IMR-90 (cell line): ENCODE data around the gene AQP12A. TPM values are rescaled to one million over a fixed set of nuclear protein-coding genes. Genes with fewer than 3 reads are reported as not detected.

Experiments
- ATAC-seq: fragments of 200-7000 bp; cut with Tn5 transposase; 2 replicates; pipeline ENCODE4 v1.9.1; 2020; ENCODE audit warnings: low read depth, mild to moderate bottlenecking, moderate library complexity
- BruUV-seq: library from RNA; stranded (reverse); fragments of 400-500 nt; replicated peaks from 2 replicates; lab custom pipeline; 2021; lab: Mats Ljungman, UMichigan
- CTCF ChIA-PET: fragments of 300-600 bp; formaldehyde crosslinking; extraction: SDS; loops from one replicate; lab custom pipeline; 2021; ENCODE audit warnings: antibody characterized with exemption; lab: Yijun Ruan, JAX
- POLR2A ChIA-PET: fragments of 300-600 bp; sonication (Branson Sonifier 250); formaldehyde crosslinking; loops from one replicate; lab custom pipeline; 2022; ENCODE audit warnings: antibody characterized with exemption; ENCODE audit not compliant: unreplicated experiment; lab: Charles Lee
- DNase-seq: peaks from one replicate; pipeline ENCODE4 v3.0.0; 2013
- H2AFZ ChIP-seq: replicated peaks from 2 replicates; pipeline ENCODE3; 2013; ENCODE audit warnings: low read length, mild to moderate bottlenecking; ENCODE audit not compliant: poor library complexity
- H2AK5ac ChIP-seq: 2 replicates; pipeline ENCODE4 v1.6.1; 2013; ENCODE audit warnings: low read depth, low read length, inconsistent platforms
- H2AK9ac ChIP-seq: replicated peaks from 2 replicates; pipeline ENCODE3; 2013; ENCODE audit warnings: mild to moderate bottlenecking, low read depth, low read length, moderate library complexity; ENCODE audit not compliant: poor library complexity
- H2BK120ac ChIP-seq: 2 replicates; pipeline ENCODE4 v1.6.1; 2013; ENCODE audit warnings: low read depth, low read length, inconsistent platforms
- H2BK15ac ChIP-seq: 3 replicates; pipeline ENCODE4 v1.6.1; 2013; ENCODE audit warnings: low read depth, low read length, inconsistent platforms
- H2BK20ac ChIP-seq: 2 replicates; pipeline ENCODE4 v1.6.1; 2013; ENCODE audit warnings: low read depth, mild to moderate bottlenecking, inconsistent platforms, low read length, moderate library complexity
- H2BK5ac ChIP-seq: 2 replicates; pipeline ENCODE4 v1.6.1; 2013; ENCODE audit warnings: mild to moderate bottlenecking, low read depth, low read length, inconsistent platforms; ENCODE audit not compliant: poor library complexity, severe bottlenecking
- H3K14ac ChIP-seq: replicated peaks from 2 replicates; pipeline ENCODE4 v1.6.1; 2013; ENCODE audit warnings: low read depth, low read length, inconsistent platforms
- H3K18ac ChIP-seq: 2 replicates; pipeline ENCODE4 v1.6.1; 2013; ENCODE audit warnings: low read depth, low read length, control low read depth
- H3K23ac ChIP-seq: 2 replicates; pipeline ENCODE4 v1.6.1; 2013; ENCODE audit warnings: low read depth, low read length, inconsistent platforms
- H3K27ac ChIP-seq: 2 replicates; pipeline ENCODE4 v1.5.1; 2013; ENCODE audit warnings: mild to moderate bottlenecking, control low read depth, low read length; ENCODE audit not compliant: insufficient read depth
- H3K27me3 ChIP-seq: 2 replicates; pipeline ENCODE4 v1.6.1; 2013; ENCODE audit warnings: low read length; ENCODE audit not compliant: control insufficient read depth, insufficient read depth
- H3K36me3 ChIP-seq: 2 replicates; pipeline ENCODE4 v1.6.1; 2013; ENCODE audit warnings: low read length, mixed read lengths; ENCODE audit not compliant: control insufficient read depth, insufficient read depth
- H3K4ac ChIP-seq: 2 replicates; pipeline ENCODE4 v1.6.1; 2013; ENCODE audit warnings: low read depth, low read length, inconsistent platforms
- H3K4me1 ChIP-seq: 2 replicates; pipeline ENCODE4 v1.6.1; 2013; ENCODE audit warnings: low read length, mixed read lengths; ENCODE audit not compliant: control insufficient read depth, insufficient read depth
- H3K4me2 ChIP-seq: 2 replicates; pipeline ENCODE4 v1.6.1; 2013; ENCODE audit warnings: low read depth, mild to moderate bottlenecking, control low read depth, low read length, moderate library complexity
- H3K4me3 ChIP-seq: 2 replicates; pipeline ENCODE4 v1.5.1; 2013; ENCODE audit warnings: low read depth, mild to moderate bottlenecking, control low read depth, low read length, moderate library complexity; ENCODE audit not compliant: insufficient read depth
- H3K56ac ChIP-seq: 2 replicates; pipeline ENCODE4 v1.6.1; 2013; ENCODE audit warnings: low read length, inconsistent platforms; ENCODE audit not compliant: insufficient read depth; ENCODE audit errors: extremely low read depth
- H3K79me1 ChIP-seq, 2 experiments: 2 replicates each; pipeline ENCODE4 v1.6.1; 2013; ENCODE audit warnings: low read length in 2 of 2, inconsistent platforms in 1 of 2, low read depth in 1 of 2
- H3K9ac ChIP-seq: 2 replicates; pipeline ENCODE4 v1.6.1; 2013; ENCODE audit warnings: low read depth, low read length, control low read depth
- H3K9me1 ChIP-seq: 2 replicates; pipeline ENCODE4 v1.6.1; 2013; ENCODE audit warnings: low read length, inconsistent platforms; ENCODE audit not compliant: insufficient read depth
- H3K9me3 ChIP-seq: 2 replicates; pipeline ENCODE4 v1.6.1; 2013; ENCODE audit warnings: low read length; ENCODE audit not compliant: control insufficient read depth, insufficient read depth
- H4K20me1 ChIP-seq: 2 replicates; pipeline ENCODE4 v1.6.1; 2013; ENCODE audit warnings: low read length, inconsistent platforms; ENCODE audit not compliant: insufficient read depth
- H4K5ac ChIP-seq: 2 replicates; pipeline ENCODE4 v1.6.1; 2013; ENCODE audit warnings: mild to moderate bottlenecking, low read depth, low read length, control low read depth
- H4K8ac ChIP-seq, 2 experiments: 2 replicates each; pipeline ENCODE4 v1.6.1; 2013; ENCODE audit warnings: low read depth in 2 of 2, low read length in 2 of 2, control low read depth in 1 of 2, inconsistent platforms in 1 of 2
- H4K91ac ChIP-seq: 2 replicates; pipeline ENCODE4 v1.6.1; 2013; ENCODE audit warnings: low read depth, low read length, inconsistent platforms; ENCODE audit not compliant: insufficient read depth
- BHLHE40 ChIP-seq: fragments of 150-350 bp; IDR thresholded peaks from 2 replicates; pipeline ENCODE4 v1.6.1; 2016; ENCODE audit warnings: mild to moderate bottlenecking, low read depth, low read length
- CEBPB ChIP-seq: IDR thresholded peaks from 2 replicates; pipeline ENCODE4 v1.6.1; 2012; ENCODE audit warnings: low read depth, low read length, improper control_type of control experiment
- CHD1 ChIP-seq: IDR thresholded peaks from 2 replicates; pipeline ENCODE4 v1.6.1; 2012; ENCODE audit warnings: low read depth, low read length, improper control_type of control experiment
- CTCF ChIP-seq: conservative IDR thresholded peaks from 2 replicates; pipeline ENCODE4 v1.5.1; 2012; ENCODE audit warnings: mild to moderate bottlenecking, low read depth, low read length, improper control_type of control experiment
- MAFK ChIP-seq: IDR thresholded peaks from 2 replicates; pipeline ENCODE4 v1.6.1; 2012; ENCODE audit warnings: low read depth, low read length, improper control_type of control experiment
- MAZ ChIP-seq: IDR thresholded peaks from 2 replicates; pipeline ENCODE4 v1.6.1; 2012; ENCODE audit warnings: low read depth, mild to moderate bottlenecking, low read length, improper control_type of control experiment, moderate library complexity, borderline replicate concordance
- NFE2L2 ChIP-seq: fragments of 150-350 bp; IDR thresholded peaks from 2 replicates; pipeline ENCODE4 v1.6.1; 2016; ENCODE audit warnings: low read depth, mild to moderate bottlenecking, low read length
- POLR2A ChIP-seq: IDR thresholded peaks from 2 replicates; pipeline ENCODE4 v1.6.1; 2012; ENCODE audit warnings: mild to moderate bottlenecking, low read depth, low read length
- RAD21 ChIP-seq: IDR thresholded peaks from 2 replicates; pipeline ENCODE4 v1.6.1; 2012; ENCODE audit warnings: low read length, improper control_type of control experiment
- RFX5 ChIP-seq: IDR thresholded peaks from 2 replicates; pipeline ENCODE4 v1.8.0; 2012; ENCODE audit warnings: low read depth, mild to moderate bottlenecking, low read length, moderate library complexity
- SMC3 ChIP-seq: fragments of 150-350 bp; IDR thresholded peaks from 2 replicates; pipeline ENCODE4 v1.6.1; 2016; ENCODE audit warnings: low read depth, mild to moderate bottlenecking, antibody characterized with exemption, low read length, moderate library complexity
- WGBS, 2 experiments: methylation state at CpG; one replicate each; pipeline versions ENCODE4 v1.1.5 to v1.1.7; 2013; ENCODE audit warnings: missing lambda C conversion rate in 2 of 2; ENCODE audit not compliant: insufficient read length in 1 of 2; ENCODE audit errors: extremely low coverage in 2 of 2; 5-methylcytosine and 5-hydroxymethylcytosine counted together
- dilution Hi-C: fragments of 300-500 bp; cut with HindIII; formaldehyde crosslinking; loops from one replicate; pipeline ENCODE4 v1.14.3; 2018; ENCODE audit warnings: low sequenced_read_pairs; ENCODE audit not compliant: unreplicated experiment
- in situ Hi-C: fragments of 300-500 bp; cut with MboI; formaldehyde crosslinking; loops from 3 replicates; pipeline ENCODE4 v1.14.3; 2019; ENCODE audit warnings: low sequenced_read_pairs, inconsistent platforms, mixed read lengths
- intact Hi-C: fragments of 100-400 bp; cut with micrococcal nuclease; formaldehyde crosslinking; loops from 2 replicates; pipeline ENCODE4 v1.10.0; 2022
- polyA plus RNA-seq, 3 experiments: library from polyadenylated mRNA; depleted of rRNA; stranded (reverse); fragments of >200 nt; gene quantifications; 2 replicates each; pipeline ENCODE4 v1.2.3, GENCODE V29; 2012; ENCODE audit warnings: low replicate concordance in 1 of 3
- total RNA-seq: library from RNA; depleted of rRNA; stranded (reverse); fragments of >200 nt; gene quantifications from 2 replicates; pipeline ENCODE4 v1.2.3, GENCODE V29; 2012

The AQP12A gene
- total and polyA plus RNA-seq, 2 of the 4 experiments (the other 2 are of a cell fraction) = not detected

- Histone ChIP-seq H3K9me3 (no peaks in the 10 kb centered on the region), H3K27me3 (peaks cover 45% of the 10 kb centered on the region), H4K20me1 (no peaks in the 10 kb centered on the region), H3K4me3 (no peak overlapping the region), H2AK9ac (no peak overlapping the region), H3K4me2 (no peak overlapping the region), H3K36me3 (no peaks in the 10 kb centered on the region), H3K23ac (no peak overlapping the region), H3K9ac (no peak overlapping the region), H2AFZ (no peak overlapping the region), H2BK15ac (no peak overlapping the region), H3K56ac (no peak overlapping the region), H3K79me1 (no peaks in the 10 kb centered on the region), H2AK5ac (no peak overlapping the region), H3K4me1 (no peaks in the 10 kb centered on the region), H3K14ac (no peak overlapping the region), H4K91ac (no peak overlapping the region), H2BK20ac (no peak overlapping the region), H3K9me1 (no peaks in the 10 kb centered on the region), H2BK120ac (no peak overlapping the region), H3K27ac (no peak overlapping the region), H4K8ac (no peak overlapping the region), H4K5ac (no peak overlapping the region), H3K4ac (no peak overlapping the region), H3K18ac (no peak overlapping the region), H2BK5ac (no peak overlapping the region)
- in situ Hi-C loops (no loop called here), intact Hi-C loops (no loop called here), dilution Hi-C loops (no loop called here)
- TF ChIP-seq NFE2L2 (no peak), CEBPB (no peak), RAD21 (no peak), CTCF (no peak), RFX5 (no peak), MAZ (no peak), POLR2A (no peak), CHD1 (no peak), BHLHE40 (no peak), MAFK (no peak), SMC3 (no peak)
- BruUV-seq = no TSS peak
- DNase-seq (no peak), ATAC-seq (no peak)
- 54% methylated on average over 2 of the region's 5 CpGs; no CpG with 5 or more reads in 1 of the 2 experiments for WGBS, 2 experiments
- CTCF ChIA-PET = no interaction called here
- POLR2A ChIA-PET = no interaction called here
These were observed 45.8 kb downstream of the AQP12A start for GRCh38 chr2:240737512-240737911.
